Stomach (tissue), 9 donors: ENCODE results near the gene KCNIP2. TPM values are rescaled to one million over a fixed set of nuclear protein-coding genes. Genes with fewer than 3 reads are reported as not detected.

ENCODE experiments used
- DNase-seq, 2 donors: peaks; one replicate each; pipeline versions ENCODE4 v3.0.0 to v3.0.0-alpha.2; 2013 to 2019
- H3K27ac ChIP-seq, 5 donors: fragments of 200-600 bp in 4 of 5; sonication (generic) in 4 of 5; one replicate each; pipeline ENCODE4 v1.5.1; 2013 to 2019; ENCODE audit warnings: mild to moderate bottlenecking in 1 of 5, moderate library complexity in 1 of 5
- H3K27me3 ChIP-seq, 3 donors: fragments of 200-600 bp; sonication (generic); one replicate each; pipeline ENCODE4 v1.5.1; 2017 to 2019; ENCODE audit warnings: mixed run types in 1 of 3
- H3K36me3 ChIP-seq, 4 donors: fragments of 200-600 bp; sonication (generic); 1 replicate in 3 of 4; 2 replicates in 1 of 4; pipeline ENCODE4 v1.5.1; 2016 to 2019
- H3K4me1 ChIP-seq, 4 donors: fragments of 200-600 bp; sonication (generic); one replicate each; pipeline ENCODE4 v1.5.1; 2016 to 2019
- H3K4me3 ChIP-seq, 4 donors: fragments of 200-600 bp; sonication (generic) in 3 of 4; one replicate each; pipeline ENCODE4 v1.5.1; 2016 to 2019; ENCODE audit warnings: mild to moderate bottlenecking in 1 of 4
- H3K9me3 ChIP-seq, 4 donors: fragments of 200-600 bp; sonication (generic); one replicate each; pipeline ENCODE4 v1.5.1; 2016 to 2019
- EP300 ChIP-seq: sonication (generic); formaldehyde crosslinking; IDR thresholded peaks from one replicate; pipeline ENCODE4 v1.6.1; 2017; ENCODE audit warnings: antibody characterized with exemption
- POLR2A ChIP-seq, 4 donors: fragments of 450-650 bp; IDR thresholded peaks; one replicate each; pipeline ENCODE4 v1.6.1; 2016; ENCODE audit warnings: antibody characterized with exemption in 4 of 4, control low read depth in 2 of 4, mild to moderate bottlenecking in 1 of 4, moderate library complexity in 1 of 4
- POLR2AphosphoS5 ChIP-seq, 3 donors: sonication (generic); formaldehyde crosslinking; IDR thresholded peaks; one replicate each; pipeline ENCODE4 v1.6.1; 2016; ENCODE audit warnings: antibody characterized with exemption in 3 of 3
- WGBS, 5 donors: extraction: QIAGEN DNeasy Blood & Tissue Kit in 3 of 5; methylation state at CpG; one replicate each; pipeline versions ENCODE4 v1.1.5 to v1.1.7; 2013 to 2018; 5-methylcytosine and 5-hydroxymethylcytosine counted together
- intact Hi-C: fragments of 100-400 bp; cut with DNase I; formaldehyde crosslinking; loops from one replicate; pipeline ENCODE4 v1.15.1; 2023; ENCODE audit warnings: low total_unique reads
- polyA plus RNA-seq, 3 donors: library from polyadenylated mRNA; stranded (reverse); fragments of 200-250 nt; gene quantifications; one replicate each; pipeline ENCODE4 v1.2.3, GENCODE V29; 2013
- total RNA-seq, 5 donors: library from RNA; depleted of rRNA; stranded (reverse); fragments of >200 nt; gene quantifications; one replicate each; pipeline versions ENCODE4 v1.1.0 to v1.2.3, GENCODE V29; 2014 to 2016
- TF ChIP-seq, protein P1 (sequence below), 7 experiments: fragments of 450-650 bp in 4 of 7; fragments of 200-600 bp in 3 of 7; sonication (generic) in 3 of 7; IDR thresholded peaks; one replicate each; pipeline ENCODE4 v1.5.1; 2016 to 2019; ENCODE audit warnings: antibody characterized with exemption in 7 of 7, control low read depth in 2 of 7, mild to moderate bottlenecking in 1 of 7
- donor health status: healthy with polysubstance abuse.
- donor health status: Bipolar disorder and iron deficiency.
- donor health status: healthy.

The KCNIP2 gene
- total and polyA plus RNA-seq, 8 donors: 0.62 to 5.7 (median 1.3) TPM; not detected in 3

DNA sequence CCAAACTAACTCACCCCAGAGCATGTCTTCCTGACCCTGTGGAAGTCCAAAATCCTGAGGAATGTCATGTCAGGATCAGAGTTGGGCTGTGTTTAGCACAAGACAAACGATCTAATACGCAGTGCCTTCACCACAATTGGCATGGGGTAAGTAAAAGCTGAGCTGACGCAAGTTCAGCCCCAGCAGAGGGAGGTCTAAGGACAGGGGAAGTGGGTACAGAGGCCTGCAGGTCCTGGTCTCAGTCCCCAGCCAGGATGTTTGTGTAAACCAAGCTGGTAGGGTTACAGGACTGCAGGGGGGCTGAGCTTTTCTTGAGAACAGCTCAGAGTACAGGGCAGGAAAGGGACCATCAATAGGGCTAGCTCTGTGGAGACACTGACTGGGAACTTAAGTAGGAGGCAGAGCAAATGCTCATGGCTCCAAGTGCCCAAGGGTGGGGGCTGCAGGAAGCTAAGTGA lies 5.3 kb upstream of the KCNIP2 start:
- Histone ChIP-seq H3K27ac (no peak overlapping the region), H3K4me3 (no peak overlapping the region), H3K9me3 (no peaks in the 10 kb centered on the region), H3K36me3 (peaks cover 18 to 72% (median 54%) of the 10 kb centered on the region in 4 donors), H3K27me3 (no peaks in the 10 kb centered on the region), H3K4me1 (peaks cover 0 to 20% (median 3%) of the 10 kb centered on the region in 4 donors)
- intact Hi-C loops: no loop called here
- 61 to 83% (median 69%) methylated on average over 3 of the region's 3 CpGs for WGBS, 5 donors
- DNase-seq: peak in 1 of 2 donors; percentile 14
- no peak for TF ChIP-seq POLR2A (IDR thresholded peaks at IDR 0.05)
- TF ChIP-seq POLR2AphosphoS5 (IDR thresholded peaks at IDR 0.05): no peak
- no peak for TF ChIP-seq EP300
- TF ChIP-seq, protein P1, sequence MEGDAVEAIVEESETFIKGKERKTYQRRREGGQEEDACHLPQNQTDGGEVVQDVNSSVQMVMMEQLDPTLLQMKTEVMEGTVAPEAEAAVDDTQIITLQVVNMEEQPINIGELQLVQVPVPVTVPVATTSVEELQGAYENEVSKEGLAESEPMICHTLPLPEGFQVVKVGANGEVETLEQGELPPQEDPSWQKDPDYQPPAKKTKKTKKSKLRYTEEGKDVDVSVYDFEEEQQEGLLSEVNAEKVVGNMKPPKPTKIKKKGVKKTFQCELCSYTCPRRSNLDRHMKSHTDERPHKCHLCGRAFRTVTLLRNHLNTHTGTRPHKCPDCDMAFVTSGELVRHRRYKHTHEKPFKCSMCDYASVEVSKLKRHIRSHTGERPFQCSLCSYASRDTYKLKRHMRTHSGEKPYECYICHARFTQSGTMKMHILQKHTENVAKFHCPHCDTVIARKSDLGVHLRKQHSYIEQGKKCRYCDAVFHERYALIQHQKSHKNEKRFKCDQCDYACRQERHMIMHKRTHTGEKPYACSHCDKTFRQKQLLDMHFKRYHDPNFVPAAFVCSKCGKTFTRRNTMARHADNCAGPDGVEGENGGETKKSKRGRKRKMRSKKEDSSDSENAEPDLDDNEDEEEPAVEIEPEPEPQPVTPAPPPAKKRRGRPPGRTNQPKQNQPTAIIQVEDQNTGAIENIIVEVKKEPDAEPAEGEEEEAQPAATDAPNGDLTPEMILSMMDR (IDR thresholded peaks at IDR 0.05): no peak

DNA sequence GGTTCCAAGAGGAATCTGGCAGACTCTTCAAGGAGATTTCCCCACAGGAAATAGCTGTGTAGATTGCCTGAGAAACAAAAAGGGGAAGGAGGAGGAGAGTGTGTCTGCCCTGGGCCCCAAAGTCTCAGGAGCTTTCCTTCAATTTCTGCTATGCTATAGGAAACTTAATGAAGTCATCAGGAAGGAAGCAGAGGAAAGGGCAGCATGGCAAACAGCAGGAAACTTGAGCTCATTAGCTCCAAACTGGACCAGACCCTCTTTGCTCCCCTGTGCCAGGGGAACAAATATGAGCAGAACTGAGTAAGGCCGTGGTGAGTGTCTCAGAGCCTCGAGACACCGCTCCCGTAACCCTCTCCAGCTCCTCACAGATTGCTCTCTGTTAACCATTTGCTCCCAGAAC lies 4.8 kb upstream of the KCNIP2 start:
- DNase-seq: peak in 1 of 2 donors; percentile 18
- peaks cover 18 to 72% (median 54%) of the 10 kb centered on the region in 4 donors for H3K36me3 ChIP-seq
- no peaks in the 10 kb centered on the region for H3K9me3 ChIP-seq
- H3K27ac ChIP-seq: no peak overlapping the region
- peaks cover 0 to 25% (median 8%) of the 10 kb centered on the region in 4 donors for H3K4me1 ChIP-seq
- no peaks in the 10 kb centered on the region for H3K27me3 ChIP-seq
- H3K4me3 ChIP-seq: no peak overlapping the region
- TF ChIP-seq, protein P1 (IDR thresholded peaks at IDR 0.05): no peak
- TF ChIP-seq POLR2A (IDR thresholded peaks at IDR 0.05): no peak
- no peak for TF ChIP-seq EP300
- TF ChIP-seq POLR2AphosphoS5 (IDR thresholded peaks at IDR 0.05): no peak
- intact Hi-C loops: no loop called here
- 60 to 93% (median 78%) methylated on average over 4 of the region's 4 CpGs for WGBS, 5 donors

DNA sequence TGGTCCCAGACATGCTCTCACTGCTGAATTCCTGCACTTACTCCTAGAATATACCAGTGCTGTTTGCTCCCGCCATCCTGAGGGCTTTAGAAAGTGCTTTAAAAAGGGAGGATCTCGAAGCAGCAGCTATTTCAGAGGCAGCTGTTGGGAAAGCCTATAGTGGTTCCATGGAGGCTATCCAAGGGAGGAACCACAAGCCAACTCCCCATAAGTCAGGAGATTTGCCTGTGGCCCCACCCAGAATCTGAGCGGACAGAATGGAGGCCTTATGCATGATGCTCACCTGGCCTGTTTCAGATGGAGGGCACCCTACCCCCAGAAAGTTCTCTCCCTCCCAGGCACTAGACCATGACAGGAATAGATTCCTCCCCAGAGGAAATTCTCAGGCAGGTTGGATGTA lies 2.3 kb upstream of the KCNIP2 start:
- Histone ChIP-seq H3K27ac (no peak overlapping the region), H3K4me3 (no peak overlapping the region), H3K4me1 (peaks cover 10 to 37% (median 16%) of the 10 kb centered on the region in 4 donors), H3K36me3 (peaks cover 18 to 58% (median 48%) of the 10 kb centered on the region in 4 donors), H3K27me3 (no peaks in the 10 kb centered on the region), H3K9me3 (no peaks in the 10 kb centered on the region)
- peak in 1 of 2 donors; percentile 3 for DNase-seq
- intact Hi-C loops: no loop called here
- WGBS, 5 donors: 91 to 95% (median 92%) methylated on average over 3 of the region's 3 CpGs
- no peak for TF ChIP-seq POLR2A (IDR thresholded peaks at IDR 0.05)
- TF ChIP-seq, protein P1 (IDR thresholded peaks at IDR 0.05): no peak
- TF ChIP-seq EP300: no peak
- no peak for TF ChIP-seq POLR2AphosphoS5 (IDR thresholded peaks at IDR 0.05)

DNA sequence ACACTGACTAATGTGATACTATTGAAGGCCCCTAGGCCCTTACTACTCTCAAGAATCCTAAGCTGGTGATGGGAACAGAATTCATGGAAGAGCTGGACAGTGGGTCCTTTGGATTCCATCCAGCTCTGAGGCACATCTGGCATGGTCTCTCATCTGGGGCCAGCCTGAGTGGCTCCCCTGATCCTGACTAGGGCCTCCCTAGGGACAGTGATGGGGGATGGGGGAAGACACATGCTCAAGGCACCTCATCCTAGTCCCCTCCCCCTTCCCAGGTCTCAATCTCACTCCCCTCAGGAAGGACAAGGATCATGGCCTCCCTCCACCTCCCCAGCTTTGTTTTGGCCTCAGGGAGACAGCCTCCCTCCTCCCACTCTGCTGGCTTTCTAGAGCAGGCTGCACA lies 1.8 kb downstream of the KCNIP2 start:
- H3K36me3 ChIP-seq: peaks cover 11 to 23% (median 19%) of the 10 kb centered on the region in 4 donors
- peaks cover 24 to 41% (median 31%) of the 10 kb centered on the region in 4 donors for H3K4me1 ChIP-seq
- H3K9me3 ChIP-seq: no peaks in the 10 kb centered on the region
- no peak overlapping the region for H3K27ac ChIP-seq
- H3K4me3 ChIP-seq: no peak overlapping the region
- TF ChIP-seq POLR2A (IDR thresholded peaks at IDR 0.05) (no peak), EP300 (no peak), POLR2AphosphoS5 (IDR thresholded peaks at IDR 0.05) (no peak)
- TF ChIP-seq, protein P1 (IDR thresholded peaks at IDR 0.05): no peak
- no peaks in the 10 kb centered on the region for H3K27me3 ChIP-seq
- intact Hi-C loops: no loop called here
- DNase-seq: peak in 1 of 2 donors; percentile 15
